ENCODE results near the gene LRRC75A.

GRCh38 chr17:16439811-16440351 lies 52.1 kb downstream of the LRRC75A start:
- TF ChIP-seq CTCF (IDR thresholded peaks at IDR 0.05; ENCODE audit: poor library complexity, severe bottlenecking), result no peak
- no peak for TF ChIP-seq REST (IDR thresholded peaks at IDR 0.05; ENCODE audit: borderline replicate concordance)
- TF ChIP-seq POLR2AphosphoS5 (IDR thresholded peaks at IDR 0.05), result no peak
- no peak for TF ChIP-seq EZH2 (IDR thresholded peaks at IDR 0.05; ENCODE audit: borderline replicate concordance, insufficient read depth, low read length, poor library complexity, severe bottlenecking)
- TF ChIP-seq TAF1 (IDR thresholded peaks at IDR 0.05; ENCODE audit: low read depth), result no peak
- no peak for TF ChIP-seq EP300 (conservative IDR thresholded peaks at IDR 0.05; ENCODE audit: poor library complexity, severe bottlenecking)
- no peak for TF ChIP-seq RAD21 (conservative IDR thresholded peaks at IDR 0.05)
- no peak for TF ChIP-seq SMC3 (conservative IDR thresholded peaks at IDR 0.05; ENCODE audit: poor library complexity)
